CD4-positive, CD25-positive, alpha-beta regulatory T cell (primary cell): ENCODE results near the gene THOC6. TPM values are rescaled to one million over a fixed set of nuclear protein-coding genes. Genes with fewer than 3 reads are reported as not detected.

Experiments
- ATAC-seq, 2 donors: fragments of 150-1000 bp; cut with Tn5 transposase; one replicate each; pipeline ENCODE4 v1.10.0; 2021; ENCODE audit warnings: low read depth in 2 of 2, moderate number of reproducible peaks in 2 of 2, moderate library complexity in 1 of 2
- DNase-seq, 3 donors: peaks; one replicate each; pipeline versions ENCODE4 v3.0.0 to v3.0.0-alpha.2; 2012 to 2022; ENCODE audit warnings: mixed read lengths in 1 of 3
- H3K27ac ChIP-seq: one replicate; pipeline ENCODE4 v1.7.0; 2013; ENCODE audit warnings: mild to moderate bottlenecking, low read length; ENCODE audit not compliant: insufficient read depth, poor library complexity, severe bottlenecking
- H3K27me3 ChIP-seq: one replicate; pipeline ENCODE4 v1.7.0; 2013; ENCODE audit warnings: low read length; ENCODE audit not compliant: control insufficient read depth, insufficient read depth
- H3K36me3 ChIP-seq: one replicate; pipeline ENCODE4 v1.7.0; 2013; ENCODE audit warnings: mild to moderate bottlenecking, low read length, moderate library complexity; ENCODE audit not compliant: control insufficient read depth, insufficient read depth
- H3K4me1 ChIP-seq: 2 replicates; pipeline ENCODE4 v1.7.0; 2013; ENCODE audit warnings: mild to moderate bottlenecking, low read length; ENCODE audit not compliant: insufficient read depth, control insufficient read depth, poor library complexity, severe bottlenecking
- H3K4me3 ChIP-seq: one replicate; pipeline ENCODE4 v1.7.0; 2013; ENCODE audit warnings: low read depth, mild to moderate bottlenecking, low read length, moderate library complexity
- H3K9me3 ChIP-seq, 2 experiments: 1 replicate in 1 of 2; 2 replicates in 1 of 2; pipeline ENCODE4 v1.7.0; 2013; ENCODE audit warnings: low read length in 2 of 2, mild to moderate bottlenecking in 1 of 2, moderate library complexity in 1 of 2; ENCODE audit not compliant: control insufficient read depth in 2 of 2
- H3K27ac Mint-ChIP-seq, 3 donors: one replicate each; pipeline ENCODE4 v1.8.0; 2020 to 2022; ENCODE audit warnings: mild to moderate bottlenecking in 3 of 3, mixed read lengths in 3 of 3, moderate library complexity in 2 of 3
- H3K27me3 Mint-ChIP-seq: one replicate; pipeline ENCODE4 v1.8.0; 2022; ENCODE audit warnings: mild to moderate bottlenecking, mixed read lengths
- H3K36me3 Mint-ChIP-seq: one replicate; pipeline ENCODE4 v1.8.0; 2020; ENCODE audit warnings: mixed read lengths
- H3K4me1 Mint-ChIP-seq, 4 donors: one replicate each; pipeline ENCODE4 v1.8.0; 2020 to 2022; ENCODE audit warnings: mixed read lengths in 4 of 4, mild to moderate bottlenecking in 1 of 4
- H3K4me3 Mint-ChIP-seq, 4 donors: one replicate each; pipeline ENCODE4 v1.8.0; 2020 to 2022; ENCODE audit warnings: mild to moderate bottlenecking in 4 of 4, mixed read lengths in 4 of 4, moderate library complexity in 3 of 4
- H3K9me3 Mint-ChIP-seq, 7 donors: one replicate each; pipeline ENCODE4 v1.8.0; 2020 to 2022; ENCODE audit warnings: mixed read lengths in 7 of 7, mild to moderate bottlenecking in 3 of 7, moderate library complexity in 2 of 7
- polyA plus RNA-seq, 4 donors: library from polyadenylated mRNA; unstranded; fragments of 300-500 nt; fragmentation: Illumina TruSeq; gene quantifications; one replicate each; pipeline ENCODE4 v1.2.3, GENCODE V29; 2021
- total RNA-seq: library from RNA; stranded (reverse); gene quantifications from one replicate; pipeline ENCODE4 v1.2.3, GENCODE V29; 2022

The THOC6 gene
- total and polyA plus RNA-seq, 5 donors from 2014 or later: 16.2 to 49.2 (median 39.4) TPM

GRCh38 chr16:3029491-3030221 lies 5.8 kb downstream of the THOC6 start:
- Mint-ChIP-seq H3K27ac (no peak overlapping the region), H3K36me3 (no peaks in the 10 kb centered on the region), H3K9me3 (peaks cover 0 to 4% (median 0%) of the 10 kb centered on the region in 7 donors), H3K27me3 (peaks cover 51% of the 10 kb centered on the region), H3K4me1 (peaks cover 0 to 34% (median 14%) of the 10 kb centered on the region in 4 donors), H3K4me3 (peak overlapping the region; percentile 40 to 89 (median 67))
- no peaks in the 10 kb centered on the region for H3K9me3 ChIP-seq
- peak in 1 of 2 donors; percentile 19 for ATAC-seq
- peak overlapping the region; percentile 19 for H3K4me3 ChIP-seq
- peaks cover 11% of the 10 kb centered on the region for H3K36me3 ChIP-seq
- H3K4me1 ChIP-seq: peaks cover 26% of the 10 kb centered on the region
- peaks cover 21% of the 10 kb centered on the region for H3K27me3 ChIP-seq
- H3K27ac ChIP-seq: no peak overlapping the region
- peak in 1 of 3 donors; percentile 62 for DNase-seq

DNA sequence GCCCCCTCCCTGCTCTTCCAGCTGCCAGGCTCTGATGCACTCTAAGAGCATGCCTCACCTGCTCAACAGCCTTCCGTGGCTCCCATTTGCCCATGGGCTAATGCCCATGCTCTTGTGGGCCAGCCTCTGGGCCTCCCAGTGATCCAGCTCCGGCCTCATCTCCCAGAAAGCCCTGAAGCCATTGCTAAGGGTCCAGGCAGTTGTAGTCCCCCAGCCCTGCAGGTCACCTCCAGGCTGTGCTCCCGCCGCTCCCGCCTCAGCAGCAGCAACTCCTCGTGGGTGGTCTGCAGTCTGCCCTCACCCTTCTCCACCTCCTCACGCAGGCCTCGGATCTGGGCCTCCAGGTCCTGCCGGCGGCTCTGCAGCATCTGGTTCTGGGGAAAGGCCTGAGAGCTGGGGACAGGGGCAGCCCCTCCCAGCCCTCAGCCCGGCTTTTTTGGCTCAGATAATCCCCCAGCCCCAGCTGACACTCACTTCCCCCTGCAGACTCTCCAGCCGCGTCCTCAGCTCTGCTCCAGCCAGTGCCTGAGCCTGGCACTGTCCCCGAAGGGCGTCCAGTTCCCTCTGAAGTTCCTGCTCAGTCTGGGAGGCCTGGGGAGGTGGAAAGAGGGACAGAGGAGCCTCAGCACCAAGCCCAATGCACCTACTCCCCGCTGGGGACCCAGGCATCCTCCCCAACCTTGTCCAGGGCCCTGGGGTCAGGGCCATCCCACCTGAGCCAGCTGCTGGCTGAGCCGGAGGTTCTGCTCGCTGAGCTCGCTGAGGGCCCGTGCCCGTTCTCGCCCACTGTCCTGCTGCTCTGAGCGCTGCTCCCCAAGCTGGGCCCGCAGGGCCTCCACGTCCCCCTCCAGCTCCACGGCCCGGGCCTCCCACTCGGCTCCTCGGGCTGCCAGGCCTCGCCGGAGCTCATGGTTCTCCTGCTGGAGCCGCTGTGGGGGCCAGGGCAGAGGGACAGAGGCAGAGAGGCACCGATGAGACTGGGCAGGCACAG lies 6.7 kb downstream of the THOC6 start:
- Histone ChIP-seq H3K27ac (no peak overlapping the region), H3K27me3 (peaks cover 23% of the 10 kb centered on the region), H3K4me3 (no peak overlapping the region), H3K9me3 (no peaks in the 10 kb centered on the region), H3K4me1 (peaks cover 26% of the 10 kb centered on the region), H3K36me3 (peaks cover 11% of the 10 kb centered on the region)
- H3K27ac Mint-ChIP-seq: no peak overlapping the region
- H3K4me1 Mint-ChIP-seq: peaks cover 0 to 34% (median 12%) of the 10 kb centered on the region in 4 donors
- H3K9me3 Mint-ChIP-seq: peaks cover 0 to 7% (median 0%) of the 10 kb centered on the region in 7 donors
- H3K27me3 Mint-ChIP-seq: peaks cover 56% of the 10 kb centered on the region
- peak overlapping the region in 3 of 4 donors; percentile 40 to 72 (median 62) for H3K4me3 Mint-ChIP-seq
- no peaks in the 10 kb centered on the region for H3K36me3 Mint-ChIP-seq
- ATAC-seq (no peak), DNase-seq (no peak)

DNA sequence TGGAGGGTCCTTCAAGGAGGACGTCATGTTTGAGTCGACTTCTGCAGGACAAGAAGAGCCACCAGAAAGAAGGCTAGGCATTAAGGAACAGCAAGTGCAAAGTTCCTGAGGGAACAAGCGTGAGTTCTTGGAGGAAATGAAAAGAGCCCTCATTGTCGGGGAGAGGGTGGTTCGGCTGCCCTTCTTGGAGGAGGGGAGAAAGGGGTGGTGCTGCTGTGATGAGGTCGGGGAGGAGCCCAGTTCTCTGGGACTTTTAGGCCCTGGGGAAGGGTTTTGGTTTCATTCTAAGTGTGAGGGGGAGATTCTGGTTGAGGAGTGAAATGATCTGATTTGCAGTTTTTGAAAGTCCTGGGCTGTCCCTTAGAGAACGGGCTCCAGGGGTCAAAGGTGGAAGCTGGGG lies 8.8 kb downstream of the THOC6 start:
- no peaks in the 10 kb centered on the region for H3K9me3 ChIP-seq
- peaks cover 0 to 35% (median 10%) of the 10 kb centered on the region in 4 donors for H3K4me1 Mint-ChIP-seq
- H3K27ac ChIP-seq: no peak overlapping the region

DNA sequence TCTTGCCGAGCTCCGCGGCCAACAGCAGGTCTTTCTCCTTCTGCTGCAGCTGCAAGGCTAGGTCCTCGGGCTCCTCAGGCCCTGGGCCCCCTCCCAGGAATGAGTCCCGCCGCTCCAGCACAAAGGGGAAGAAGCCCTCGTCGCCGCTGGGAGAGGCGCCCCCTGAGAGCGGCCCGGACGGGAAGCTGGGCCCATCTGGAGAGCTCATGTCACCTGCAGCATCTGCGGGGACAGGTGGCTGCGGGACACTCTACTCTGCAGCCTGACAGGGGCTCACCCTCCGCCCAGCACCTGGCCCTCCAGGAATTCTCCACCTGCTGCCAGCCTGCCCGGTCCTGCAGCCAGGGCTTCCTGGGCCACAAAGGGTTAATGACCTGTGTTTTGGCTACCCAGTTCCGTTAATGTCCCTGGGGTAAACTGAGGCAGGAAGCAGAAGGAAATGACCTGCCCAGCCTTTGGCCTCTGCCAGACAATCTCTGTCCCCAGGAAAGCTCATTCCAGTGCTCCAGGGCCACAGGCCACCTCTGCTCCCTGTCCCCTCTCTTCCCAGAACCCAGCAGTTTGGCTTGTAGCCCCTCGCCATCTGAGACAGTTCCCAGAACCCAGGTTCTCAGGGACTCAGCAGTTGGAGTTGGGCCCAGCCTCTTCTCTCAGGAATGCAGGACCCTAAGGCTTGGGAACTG lies 11.6 kb downstream of the THOC6 start:
- H3K27me3 ChIP-seq: peaks cover 41% of the 10 kb centered on the region
- ATAC-seq (no peak), DNase-seq (no peak)
- no peaks in the 10 kb centered on the region for H3K36me3 ChIP-seq
- H3K4me1 ChIP-seq: peaks cover 16% of the 10 kb centered on the region
- peak overlapping the region in 1 of 4 donors; percentile 21 for H3K4me3 Mint-ChIP-seq
- H3K27ac Mint-ChIP-seq: no peak overlapping the region
- H3K36me3 Mint-ChIP-seq: no peaks in the 10 kb centered on the region
- peaks cover 0 to 14% (median 4%) of the 10 kb centered on the region in 4 donors for H3K4me1 Mint-ChIP-seq
- H3K27me3 Mint-ChIP-seq: peaks cover 78% of the 10 kb centered on the region
- H3K4me3 ChIP-seq: no peak overlapping the region
- H3K9me3 Mint-ChIP-seq: peaks cover 0 to 5% (median 0%) of the 10 kb centered on the region in 7 donors
- H3K9me3 ChIP-seq: no peaks in the 10 kb centered on the region
- H3K27ac ChIP-seq: no peak overlapping the region

More for the DNA sequence above, 8.8 kb downstream of the THOC6 start:
- peaks cover 41% of the 10 kb centered on the region for H3K4me1 ChIP-seq
- Mint-ChIP-seq H3K27ac (no peak overlapping the region), H3K27me3 (peaks cover 70% of the 10 kb centered on the region), H3K36me3 (no peaks in the 10 kb centered on the region), H3K9me3 (peaks cover 0 to 7% (median 0%) of the 10 kb centered on the region in 7 donors), H3K4me3 (no peak overlapping the region)
- peaks cover 31% of the 10 kb centered on the region for H3K27me3 ChIP-seq
- no peak overlapping the region for H3K4me3 ChIP-seq
- no peaks in the 10 kb centered on the region for H3K36me3 ChIP-seq
- no peak for ATAC-seq
- DNase-seq: no peak

DNA sequence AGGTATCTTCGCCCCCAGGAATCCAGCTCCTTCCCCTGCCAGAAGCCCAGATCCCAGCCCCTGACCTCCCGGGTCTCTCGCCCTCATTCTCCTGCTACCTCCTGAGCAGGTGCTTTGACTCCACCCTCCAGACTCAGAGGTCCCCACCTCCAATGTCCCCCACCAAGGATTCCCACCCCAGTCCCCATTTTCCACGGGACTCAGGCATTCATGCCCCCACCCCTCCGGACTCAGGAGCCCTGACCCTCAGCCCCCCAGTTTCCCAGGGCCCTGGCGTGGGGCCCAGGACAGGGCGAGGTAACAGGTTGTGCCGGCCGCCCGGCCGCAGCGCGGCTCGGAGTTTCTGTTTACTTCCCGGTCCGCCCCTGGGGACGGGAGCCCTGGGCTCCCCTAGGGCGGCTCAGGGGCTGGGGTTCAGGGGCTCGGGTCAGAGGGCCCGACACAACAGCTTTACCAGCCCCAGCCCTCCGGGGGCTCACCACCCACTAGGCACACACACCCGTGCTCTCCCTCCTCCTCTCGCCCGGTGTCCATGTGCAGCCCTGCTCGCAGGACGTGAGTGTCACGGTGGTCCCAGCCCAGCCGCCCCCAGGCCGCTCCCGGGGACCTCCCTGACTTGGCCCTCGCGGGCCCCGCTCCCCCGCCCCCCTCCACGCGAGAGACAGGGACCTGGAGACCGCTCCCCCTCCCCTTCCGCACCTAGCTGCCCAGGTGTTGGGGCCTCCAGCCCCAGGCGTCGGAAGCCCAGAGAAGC lies 12.3 kb downstream of the THOC6 start:
- peaks cover 0 to 7% (median 0%) of the 10 kb centered on the region in 7 donors for H3K9me3 Mint-ChIP-seq
- peaks cover 85% of the 10 kb centered on the region for H3K27me3 Mint-ChIP-seq
- Histone ChIP-seq H3K27ac (no peak overlapping the region), H3K9me3 (no peaks in the 10 kb centered on the region), H3K27me3 (peaks cover 41% of the 10 kb centered on the region), H3K36me3 (no peaks in the 10 kb centered on the region), H3K4me1 (peaks cover 16% of the 10 kb centered on the region), H3K4me3 (no peak overlapping the region)
- H3K27ac Mint-ChIP-seq: no peak overlapping the region
- no peak for DNase-seq
- H3K4me1 Mint-ChIP-seq: peaks cover 0 to 14% (median 4%) of the 10 kb centered on the region in 4 donors
- H3K4me3 Mint-ChIP-seq: peak overlapping the region in 1 of 4 donors; percentile 21
- ATAC-seq: no peak
- H3K36me3 Mint-ChIP-seq: no peaks in the 10 kb centered on the region

GRCh38 chr16:3036726-3037315 lies 13.0 kb downstream of the THOC6 start, which contains the start of gene BICDL2:
Gene BICDL2, minus strand, starts transcription at chr16:3036944. Its CDS starts 1,448 bp downstream, at chr16:3035496.
- peaks cover 84% of the 10 kb centered on the region for H3K27me3 Mint-ChIP-seq
- peak within 1 kb of the TSS in 2 of 4 donors; percentile 22 to 70 for H3K4me3 Mint-ChIP-seq
- no peak within 1 kb of the TSS for H3K4me3 ChIP-seq
- no peak within 1 kb of the TSS for H3K27ac Mint-ChIP-seq
- DNase-seq: no peak
- H3K9me3 ChIP-seq: no peaks in the 10 kb centered on the region
- no peak within 1 kb of the TSS for H3K27ac ChIP-seq
- peaks cover 44% of the 10 kb centered on the region for H3K27me3 ChIP-seq
- no peaks in the 10 kb centered on the region for H3K36me3 Mint-ChIP-seq
- H3K9me3 Mint-ChIP-seq: peaks cover 0 to 7% (median 0%) of the 10 kb centered on the region in 7 donors
- ATAC-seq: no peak
- H3K36me3 ChIP-seq: no peaks in the 10 kb centered on the region
- H3K4me1 ChIP-seq: peaks cover 16% of the 10 kb centered on the region
- peaks cover 0 to 12% (median 1%) of the 10 kb centered on the region in 4 donors for H3K4me1 Mint-ChIP-seq
